Keratinocyte (primary cell): ENCODE measurements around the gene ZNF646. TPM values are rescaled to one million over a fixed set of nuclear protein-coding genes. Genes with fewer than 3 reads are reported as not detected.

ENCODE experiments used
- DNase-seq: peaks from one replicate; pipeline ENCODE4 v3.0.0-alpha.2; 2011; ENCODE audit warnings: low read depth, missing footprints, low spot score
- FAIRE-seq: peaks from 2 replicates; lab custom pipeline; 2011; peaks lifted over from hg19 to GRCh38; lab: Jason Lieb, UNC
- H2AFZ ChIP-seq: 2 replicates; pipeline ENCODE4 v1.6.0; 2012; ENCODE audit warnings: low read length, control low read depth, inconsistent platforms; ENCODE audit not compliant: control insufficient read depth
- H3K27ac ChIP-seq: 2 replicates; pipeline ENCODE4 v1.5.1; 2011; ENCODE audit warnings: low read length; ENCODE audit not compliant: control insufficient read depth, insufficient read depth
- H3K27me3 ChIP-seq: 3 replicates; pipeline ENCODE4 v1.6.0; 2011; ENCODE audit warnings: low read length; ENCODE audit not compliant: control insufficient read depth, insufficient read depth; ENCODE audit errors: extremely low read depth
- H3K36me3 ChIP-seq, 2 experiments: 2 replicates in 1 of 2; 3 replicates in 1 of 2; pipeline ENCODE4 v1.5.1; 2011; ENCODE audit warnings: low read length in 2 of 2, mild to moderate bottlenecking in 1 of 2; ENCODE audit not compliant: control insufficient read depth in 2 of 2, insufficient read depth in 2 of 2; ENCODE audit errors: extremely low read depth in 1 of 2
- H3K4me1 ChIP-seq: 3 replicates; pipeline ENCODE4 v1.5.1; 2011; ENCODE audit warnings: low read length; ENCODE audit not compliant: control insufficient read depth, insufficient read depth; ENCODE audit errors: extremely low read depth
- H3K4me2 ChIP-seq: 3 replicates; pipeline ENCODE4 v1.6.0; 2011; ENCODE audit warnings: low read depth, low read length; ENCODE audit not compliant: control insufficient read depth, insufficient read depth; ENCODE audit errors: extremely low read depth
- H3K4me3 ChIP-seq, 3 experiments: fragments of 200-600 bp in 1 of 3; sonication (generic) in 1 of 3; 2 replicates in 2 of 3; 3 replicates in 1 of 3; pipeline ENCODE4 v1.5.1; 2011 to 2016; ENCODE audit warnings: low read length in 3 of 3, mild to moderate bottlenecking in 3 of 3, control low read depth in 2 of 3, inconsistent platforms in 1 of 3, low read depth in 1 of 3, mixed read lengths in 1 of 3, mixed run types in 1 of 3, moderate library complexity in 1 of 3; ENCODE audit not compliant: control insufficient read depth in 2 of 3, insufficient read depth in 2 of 3; ENCODE audit errors: extremely low read depth in 1 of 3
- H3K79me2 ChIP-seq: 2 replicates; pipeline ENCODE4 v1.6.0; 2012; ENCODE audit warnings: low read length; ENCODE audit not compliant: control insufficient read depth, insufficient read depth
- H3K9ac ChIP-seq: 3 replicates; pipeline ENCODE4 v1.6.0; 2011; ENCODE audit warnings: low read length; ENCODE audit not compliant: control insufficient read depth, insufficient read depth; ENCODE audit errors: extremely low read depth
- H3K9me1 ChIP-seq: 3 replicates; pipeline ENCODE4 v1.6.0; 2011; ENCODE audit warnings: low read length; ENCODE audit not compliant: control insufficient read depth, insufficient read depth; ENCODE audit errors: extremely low read depth
- H3K9me3 ChIP-seq: 2 replicates; pipeline ENCODE4 v1.5.1; 2012; ENCODE audit warnings: low read depth, low read length; ENCODE audit not compliant: control insufficient read depth
- H4K20me1 ChIP-seq: 3 replicates; pipeline ENCODE4 v1.6.0; 2011; ENCODE audit warnings: low read length; ENCODE audit not compliant: control insufficient read depth, insufficient read depth; ENCODE audit errors: extremely low read depth
- CTCF ChIP-seq, 3 experiments: IDR thresholded peaks in 1 of 3; conservative IDR thresholded peaks in 1 of 3; optimal IDR thresholded peaks in 1 of 3; 2 replicates in 2 of 3; 3 replicates in 1 of 3; pipeline versions ENCODE3 to v1.5.1; 2011; ENCODE audit warnings: low read length in 3 of 3, mild to moderate bottlenecking in 3 of 3, moderate library complexity in 2 of 3, control low read depth in 1 of 3, inconsistent platforms in 1 of 3; ENCODE audit not compliant: insufficient read depth in 2 of 3; ENCODE audit errors: extremely low read depth in 1 of 3
- EZH2 ChIP-seq: IDR thresholded peaks from one replicate; pipeline ENCODE4 v1.6.1; 2012; ENCODE audit warnings: inconsistent platforms, mild to moderate bottlenecking, low read length, moderate library complexity
- dilution Hi-C: fragments of 300-500 bp; cut with MboI; formaldehyde crosslinking; loops from one replicate; pipeline ENCODE4 v1.7.0; 2020; ENCODE audit warnings: low sequenced_read_pairs; ENCODE audit not compliant: extremely low pct_ligation_motif_present
- polyA plus RNA-seq, 5 experiments: library from polyadenylated mRNA; depleted of rRNA in 3 of 5; stranded (reverse) in 3 of 5; stranded (forward) in 1 of 5; unstranded in 1 of 5; fragments of >200 nt; gene quantifications; 1 replicate in 1 of 5; 2 replicates in 3 of 5; 3 replicates in 1 of 5; pipeline versions ENCODE4 v1.2.1 to v1.2.3, GENCODE V29; 2011 to 2012; ENCODE audit warnings: missing spikeins in 2 of 5, low read depth in 1 of 5, low replicate concordance in 1 of 5

Gene ZNF646
- polyA plus RNA-seq, 1 donor (not counting 4 experiments of a cell fraction or from before 2014, with no cell fraction given): 2.5 TPM

- dilution Hi-C loops: no loop called here
- Histone ChIP-seq H3K4me1 (no peaks in the 10 kb centered on the region), H3K4me3 (no peak overlapping the region), H4K20me1 (no peaks in the 10 kb centered on the region), H2AFZ (no peak overlapping the region), H3K36me3 (peaks cover 21 to 30% of the 10 kb centered on the region in 2 experiments), H3K4me2 (no peak overlapping the region), H3K9me1 (no peaks in the 10 kb centered on the region), H3K9ac (no peak overlapping the region), H3K9me3 (no peaks in the 10 kb centered on the region), H3K27me3 (no peaks in the 10 kb centered on the region), H3K27ac (no peak overlapping the region), H3K79me2 (peaks cover 64% of the 10 kb centered on the region)
- no peak for FAIRE-seq
- no peak for DNase-seq
- TF ChIP-seq CTCF (optimal IDR thresholded peaks at IDR 0.05 in 1 of 3, IDR thresholded peaks at IDR 0.05 in 1 of 3, conservative IDR thresholded peaks at IDR 0.05 in 1 of 3; ENCODE audit: extremely low read depth in 1 of 3, insufficient read depth in 2 of 3, low read length in 3 of 3) (no peak), EZH2 (no peak)
These were observed 3.6 kb downstream of the ZNF646 start for GRCh38 chr16:31077592-31078396.

- H3K4me3 ChIP-seq: no peak overlapping the region
- no peaks in the 10 kb centered on the region for H3K27me3 ChIP-seq
- H3K27ac ChIP-seq: no peak overlapping the region
- no peaks in the 10 kb centered on the region for H3K9me3 ChIP-seq
- TF ChIP-seq CTCF (optimal IDR thresholded peaks at IDR 0.05 in 1 of 3, IDR thresholded peaks at IDR 0.05 in 1 of 3, conservative IDR thresholded peaks at IDR 0.05 in 1 of 3; ENCODE audit: extremely low read depth in 1 of 3, insufficient read depth in 2 of 3, low read length in 3 of 3) (no peak), EZH2 (no peak)
- H4K20me1 ChIP-seq: no peaks in the 10 kb centered on the region
- no peaks in the 10 kb centered on the region for H3K4me1 ChIP-seq
- DNase-seq: no peak
- H3K79me2 ChIP-seq: peaks cover 60% of the 10 kb centered on the region
- no peak overlapping the region for H3K9ac ChIP-seq
- no peak overlapping the region for H2AFZ ChIP-seq
- H3K36me3 ChIP-seq: peaks cover 21 to 30% of the 10 kb centered on the region in 2 experiments
- no peak for FAIRE-seq
- dilution Hi-C loops: no loop called here
- H3K9me1 ChIP-seq: no peaks in the 10 kb centered on the region
- H3K4me2 ChIP-seq: no peak overlapping the region
These were observed 4.5 kb downstream of the ZNF646 start for GRCh38 chr16:31078597-31079341.
